ENCODE results near the gene CHADL. TPM values are rescaled to one million over a fixed set of nuclear protein-coding genes. Genes with fewer than 3 reads are reported as not detected.

The CHADL gene
- total and polyA plus RNA-seq, 10 of the 15 experiments (the other 5 are each of a cell fraction or from before 2014, with no cell fraction given): 0.24 TPM; not detected in 9

DNA sequence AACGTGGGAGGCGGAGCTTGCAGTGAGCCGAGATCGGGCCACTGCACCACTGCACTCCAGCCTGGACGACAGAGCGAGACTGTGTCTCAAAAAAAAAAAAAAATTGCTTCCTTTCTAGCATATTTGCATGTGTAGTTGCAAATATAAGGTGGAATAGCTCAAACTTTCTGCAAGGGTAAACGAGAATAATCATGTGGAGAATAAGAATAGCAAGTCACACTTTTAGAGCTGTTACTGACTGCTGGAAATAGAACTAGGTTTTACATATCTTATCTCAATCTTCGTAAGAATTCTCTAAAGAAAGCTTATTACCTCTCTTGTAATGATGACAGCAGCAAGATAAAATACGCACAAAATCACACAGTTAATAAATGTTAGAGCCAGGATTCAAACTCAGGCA, 34.0 kb downstream of the CHADL start:
- WGBS (ENCODE audit: insufficient coverage, insufficient replicate concordance, low lambda C conversion rate, missing lambda C conversion rate): 9% methylated on average over 9 of the region's 9 CpGs
- H4K20me1 ChIP-seq (ENCODE audit: control insufficient read depth, insufficient read depth): no peaks in the 10 kb centered on the region
- in situ Hi-C loops (cut with MboI) (no loop called here), intact Hi-C loops (cut with micrococcal nuclease; ENCODE audit: unreplicated experiment) (no loop called here)
- no peaks in the 10 kb centered on the region for H3K9me3 ChIP-seq (replicated peaks; ENCODE audit: control insufficient read depth, insufficient read depth, low read length)
- H3K79me2 ChIP-seq (ENCODE audit: control insufficient read depth, insufficient read depth, low read length): peaks cover 10% of the 10 kb centered on the region
- no peak overlapping the region for H3K27ac ChIP-seq (ENCODE audit: control insufficient read depth, insufficient read depth)
- no peaks in the 10 kb centered on the region for H3K4me1 ChIP-seq (ENCODE audit: control insufficient read depth, insufficient read depth, low read length)
- H3K4me3 ChIP-seq: no peak overlapping the region
- ATAC-seq (no peak), DNase-seq (ENCODE audit: low read depth, low spot score) (no peak), FAIRE-seq (no peak)
- H2AFZ ChIP-seq (ENCODE audit: control insufficient read depth, low read depth, low read length): no peak overlapping the region
- RAD21 ChIA-PET (ENCODE audit: unreplicated experiment): interaction anchor here (1.0 to 1.8 kb wide), 3 partner anchors 14 to 574 kb away, joined by 3 to 7 read pairs (median 4); no protein-coding TSS in a partner anchor
- SMC1A ChIA-PET (ENCODE audit: uncharacterized antibody, unreplicated experiment): interaction anchor here (0.6 to 1.1 kb wide), 4 partner anchors 12 to 284 kb away, joined by 3 read pairs; no protein-coding TSS in a partner anchor
- H3K36me3 ChIP-seq (ENCODE audit: control insufficient read depth in 2 of 2, insufficient read depth in 2 of 2, low read length in 1 of 2): peaks cover 0 to 5% of the 10 kb centered on the region in 2 experiments; a peak in 2 of 4 replicates
- H3K9ac ChIP-seq (ENCODE audit: control insufficient read depth, insufficient read depth, low read length): no peak overlapping the region
- BruUV-seq (replicated peaks): TSS peak; percentile 49
- TF ChIP-seq MEF2B (IDR thresholded peaks at IDR 0.05; ENCODE audit: partially characterized antibody, poor library complexity, severe bottlenecking) (peak; percentile 54), SKIL (IDR thresholded peaks at IDR 0.05; ENCODE audit: low read depth, poor library complexity, severe bottlenecking) (no peak), EZH2 (IDR thresholded peaks at IDR 0.05; ENCODE audit: borderline replicate concordance, control insufficient read depth, low read depth, low read length) (no peak), MTA2 (IDR thresholded peaks at IDR 0.05; ENCODE audit: low read depth) (no peak), BRCA1 (IDR thresholded peaks at IDR 0.05; ENCODE audit: low read depth, low read length) (no peak), ESRRA (IDR thresholded peaks at IDR 0.05; ENCODE audit: low read length) (no peak), GABPA (IDR thresholded peaks at IDR 0.05; ENCODE audit: low read depth) (no peak), NR2C2 (IDR thresholded peaks at IDR 0.05; ENCODE audit: borderline replicate concordance, control insufficient read depth, insufficient read length, low read depth) (no peak)
- CTCF ChIA-PET: interaction anchor here (1.0 to 1.8 kb wide), 2 partner anchors 11 to 284 kb away, joined by 3 to 5 read pairs; no protein-coding TSS in a partner anchor
- POLR2A ChIA-PET: interaction anchor here (0.6 to 1.4 kb wide), 4 partner anchors 12 to 255 kb away, joined by 3 to 11 read pairs (median 10); no protein-coding TSS in a partner anchor
- no peaks in the 10 kb centered on the region for H3K27me3 ChIP-seq (replicated peaks in 1 of 2; ENCODE audit: control insufficient read depth in 2 of 2, insufficient read depth in 2 of 2, low read length in 1 of 2)
- H3K4me2 ChIP-seq (ENCODE audit: control insufficient read depth, insufficient read depth): peak overlapping the region; percentile 27; the same call in 1 of the 2 replicates
